Ascending aorta (tissue), 2 donors: ENCODE data around the gene STX1B. TPM values are rescaled to one million over a fixed set of nuclear protein-coding genes. Genes with fewer than 3 reads are reported as not detected.

Experiments
- DNase-seq, 2 donors: peaks; one replicate each; pipeline ENCODE4 v3.0.0-alpha.2; 2019; ENCODE audit warnings: low spot score in 2 of 2
- H3K27ac ChIP-seq, 2 donors: fragments of 200-600 bp; sonication (generic); one replicate each; pipeline ENCODE4 v1.5.1; 2016 to 2017; ENCODE audit warnings: mild to moderate bottlenecking in 1 of 2
- H3K27me3 ChIP-seq: fragments of 200-600 bp; sonication (generic); one replicate; pipeline ENCODE4 v1.5.1; 2017
- H3K36me3 ChIP-seq, 2 donors: fragments of 200-600 bp; sonication (generic); one replicate each; pipeline ENCODE4 v1.5.1; 2016
- H3K4me1 ChIP-seq, 2 donors: fragments of 200-600 bp; sonication (generic); one replicate each; pipeline ENCODE4 v1.5.1; 2016 to 2017; ENCODE audit warnings: mild to moderate bottlenecking in 1 of 2
- H3K4me3 ChIP-seq, 2 donors: fragments of 200-600 bp; sonication (generic); one replicate each; pipeline ENCODE4 v1.5.1; 2016 to 2017; ENCODE audit warnings: mild to moderate bottlenecking in 1 of 2
- H3K9me3 ChIP-seq, 2 donors: fragments of 200-600 bp; sonication (generic); one replicate each; pipeline ENCODE4 v1.5.1; 2016
- CTCF ChIP-seq, 3 experiments: fragments of 200-600 bp in 2 of 3; fragments of 450-650 bp in 1 of 3; sonication (generic) in 2 of 3; IDR thresholded peaks; one replicate each; pipeline ENCODE4 v1.5.1; 2016 to 2019; ENCODE audit warnings: antibody characterized with exemption in 3 of 3, mild to moderate bottlenecking in 1 of 3, moderate library complexity in 1 of 3
- intact Hi-C: fragments of 100-400 bp; cut with DNase I; formaldehyde crosslinking; loops from one replicate; pipeline ENCODE4 v1.15.1; 2023
- total RNA-seq: library from RNA; depleted of rRNA; stranded (reverse); fragments of >200 nt; gene quantifications from one replicate; pipeline ENCODE4 v1.1.0, GENCODE V29; 2016

STX1B gene
- total RNA-seq, 1 donor from 2014 or later, result 2.0 TPM

- peak overlapping the region; percentile 81 to 92 for H3K4me3 ChIP-seq
- peak overlapping the region; percentile 90 to 93 for H3K27ac ChIP-seq
- H3K4me1 ChIP-seq, result peaks cover 8 to 31% of the 10 kb centered on the region in 2 donors
- DNase-seq, result peak; percentile 86 to 97
- H3K27me3 ChIP-seq, result no peaks in the 10 kb centered on the region
- no peak for TF ChIP-seq CTCF (IDR thresholded peaks at IDR 0.05)
- H3K36me3 ChIP-seq, result peaks cover 9 to 16% of the 10 kb centered on the region in 2 donors
- no peaks in the 10 kb centered on the region for H3K9me3 ChIP-seq
- intact Hi-C loops, result loop anchor here (2.0 kb wide), 1 partner anchor 25 kb away; the partner anchor contains the start of gene FBXL19
These were observed 62.4 kb downstream of the STX1B start for GRCh38 chr16:30947859-30948666.

GRCh38 chr16:30947541-30947858 is 62.9 kb downstream of the STX1B start:
- Histone ChIP-seq H3K9me3 (no peaks in the 10 kb centered on the region), H3K27ac (peak overlapping the region; percentile 90 to 93), H3K4me3 (peak overlapping the region in 1 of 2 donors; percentile 92), H3K27me3 (no peaks in the 10 kb centered on the region), H3K4me1 (peaks cover 8 to 30% of the 10 kb centered on the region in 2 donors), H3K36me3 (peaks cover 15 to 22% of the 10 kb centered on the region in 2 donors)
- intact Hi-C loops, result no loop called here
- TF ChIP-seq CTCF (IDR thresholded peaks at IDR 0.05), result no peak
- no peak for DNase-seq

- intact Hi-C loops, result no loop called here
- H3K9me3 ChIP-seq, result no peaks in the 10 kb centered on the region
- H3K4me3 ChIP-seq, result no peak overlapping the region
- TF ChIP-seq CTCF (IDR thresholded peaks at IDR 0.05), result no peak
- peak overlapping the region; percentile 90 to 93 for H3K27ac ChIP-seq
- no peaks in the 10 kb centered on the region for H3K27me3 ChIP-seq
- no peak for DNase-seq
- H3K4me1 ChIP-seq, result peaks cover 8 to 29% of the 10 kb centered on the region in 2 donors
- peaks cover 15 to 26% of the 10 kb centered on the region in 2 donors for H3K36me3 ChIP-seq
These were observed 63.5 kb downstream of the STX1B start for GRCh38 chr16:30946671-30947540.

GRCh38 chr16:30944352-30944751 is 66.1 kb downstream of the STX1B start:
- Histone ChIP-seq H3K9me3 (no peaks in the 10 kb centered on the region), H3K27ac (no peak overlapping the region), H3K27me3 (no peaks in the 10 kb centered on the region), H3K36me3 (peaks cover 24 to 26% of the 10 kb centered on the region in 2 donors), H3K4me3 (no peak overlapping the region), H3K4me1 (peaks cover 0 to 9% of the 10 kb centered on the region in 2 donors)
- no peak for DNase-seq
- intact Hi-C loops, result no loop called here
- TF ChIP-seq CTCF (IDR thresholded peaks at IDR 0.05), result no peak

GRCh38 chr16:30942426-30942806 is 68.0 kb downstream of the STX1B start:
- Histone ChIP-seq H3K27me3 (no peaks in the 10 kb centered on the region), H3K36me3 (peaks cover 24 to 26% of the 10 kb centered on the region in 2 donors), H3K4me1 (peaks cover 0 to 11% of the 10 kb centered on the region in 2 donors), H3K9me3 (no peaks in the 10 kb centered on the region), H3K27ac (peak overlapping the region; percentile 19 to 27), H3K4me3 (no peak overlapping the region)
- intact Hi-C loops, result no loop called here
- no peak for DNase-seq
- no peak for TF ChIP-seq CTCF (IDR thresholded peaks at IDR 0.05)
